ENCODE results near the gene TFEB.

The TFEB gene

DNA sequence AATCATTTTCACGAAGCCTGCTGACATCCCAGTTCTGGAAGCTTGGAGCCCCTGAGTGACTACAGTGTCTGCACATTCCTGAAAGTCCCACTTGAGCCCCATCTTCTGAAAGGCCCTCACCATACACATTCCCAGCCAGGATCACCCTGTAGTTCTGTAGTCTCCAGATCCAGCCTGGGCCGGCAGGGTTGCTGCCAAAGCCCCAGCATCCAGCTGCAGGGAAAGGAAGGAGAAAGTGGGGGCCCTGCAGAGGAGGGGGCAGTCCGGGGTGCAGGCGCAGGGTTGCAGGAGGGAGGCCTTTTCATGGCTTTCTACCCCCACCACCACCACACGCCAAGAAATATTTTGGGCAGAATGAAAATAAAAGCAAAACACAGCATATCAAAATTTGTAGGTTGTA is 71.1 kb downstream of the TFEB start:
- Mint-ChIP-seq H3K27ac (no peak overlapping the region), H3K9me3 (no peaks in the 10 kb centered on the region), H3K4me3 (no peak overlapping the region), H3K36me3 (ENCODE audit: low read depth) (no peaks in the 10 kb centered on the region), H3K4me1 (ENCODE audit: low read depth) (no peaks in the 10 kb centered on the region), H3K27me3 (peaks cover 23% of the 10 kb centered on the region)
- DNase-seq, result no peak

DNA sequence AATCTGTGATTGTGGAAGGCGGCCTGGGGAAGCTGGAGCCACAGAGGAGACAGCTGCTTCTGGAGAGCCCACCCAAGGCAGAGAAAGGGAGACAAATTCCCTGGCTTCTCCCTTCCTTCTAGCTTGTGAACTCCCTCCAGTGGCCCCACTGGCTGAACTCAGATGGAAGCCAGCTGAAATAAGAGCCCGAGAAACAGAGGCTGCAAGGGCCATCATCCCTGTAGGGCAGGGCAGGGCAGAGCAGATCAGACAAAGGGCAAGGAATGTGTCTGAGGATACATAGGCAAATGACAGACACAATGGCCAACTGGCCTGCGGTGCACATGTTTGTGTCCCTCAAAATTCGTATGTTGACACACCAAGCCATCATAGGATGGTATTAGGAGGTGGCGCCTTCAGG is 71.8 kb downstream of the TFEB start:
- no peak overlapping the region for H3K4me3 Mint-ChIP-seq
- H3K36me3 Mint-ChIP-seq (ENCODE audit: low read depth), result no peaks in the 10 kb centered on the region
- DNase-seq, result no peak
- H3K27me3 Mint-ChIP-seq, result peaks cover 28% of the 10 kb centered on the region
- H3K4me1 Mint-ChIP-seq (ENCODE audit: low read depth), result no peaks in the 10 kb centered on the region
- H3K27ac Mint-ChIP-seq, result no peak overlapping the region
- no peaks in the 10 kb centered on the region for H3K9me3 Mint-ChIP-seq

DNA sequence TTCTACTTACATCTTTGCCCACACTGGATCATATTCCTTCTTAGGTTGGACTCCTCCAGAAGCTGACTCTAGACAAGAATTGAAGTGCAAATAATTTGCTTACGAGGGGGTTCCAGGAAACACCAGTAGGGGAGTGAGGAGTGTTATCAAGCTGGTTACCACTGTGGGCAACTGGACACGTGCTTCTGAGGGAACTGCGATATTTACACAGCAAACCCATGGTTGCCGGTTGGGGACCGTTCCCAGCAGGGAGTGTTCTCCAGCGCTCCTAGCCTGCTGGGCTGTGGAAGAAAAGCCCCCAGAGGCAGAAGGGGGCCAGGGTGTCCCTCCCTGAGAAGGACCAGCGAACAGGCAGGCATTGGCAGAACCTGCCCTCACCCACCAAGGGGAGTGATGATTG is 75.5 kb downstream of the TFEB start:
- Mint-ChIP-seq H3K4me1 (ENCODE audit: low read depth) (no peaks in the 10 kb centered on the region), H3K27me3 (peaks cover 58% of the 10 kb centered on the region), H3K4me3 (no peak overlapping the region), H3K9me3 (no peaks in the 10 kb centered on the region), H3K27ac (no peak overlapping the region), H3K36me3 (ENCODE audit: low read depth) (no peaks in the 10 kb centered on the region)
- no peak for DNase-seq

DNA sequence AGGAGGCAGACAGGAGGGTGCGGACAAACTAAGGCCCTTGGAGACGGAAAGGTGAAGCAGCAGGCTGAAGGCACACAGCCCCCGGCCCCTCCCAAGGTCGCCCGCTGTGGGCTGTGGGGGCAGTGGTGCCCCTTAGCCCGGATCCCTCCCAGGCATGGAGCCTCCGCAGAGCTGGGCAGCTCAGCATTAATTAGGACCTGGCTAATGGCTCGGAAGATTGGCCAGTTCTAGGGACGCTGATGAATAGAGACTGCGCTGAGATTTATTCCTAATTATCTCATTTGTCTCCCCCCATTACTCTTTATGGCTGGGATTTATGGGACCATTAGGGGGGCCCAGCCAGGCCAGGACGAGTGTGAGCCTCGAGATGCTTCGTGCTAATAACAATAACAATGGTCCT is 76.8 kb downstream of the TFEB start:
- H3K27me3 Mint-ChIP-seq, result peaks cover 64% of the 10 kb centered on the region
- no peaks in the 10 kb centered on the region for H3K9me3 Mint-ChIP-seq

DNA sequence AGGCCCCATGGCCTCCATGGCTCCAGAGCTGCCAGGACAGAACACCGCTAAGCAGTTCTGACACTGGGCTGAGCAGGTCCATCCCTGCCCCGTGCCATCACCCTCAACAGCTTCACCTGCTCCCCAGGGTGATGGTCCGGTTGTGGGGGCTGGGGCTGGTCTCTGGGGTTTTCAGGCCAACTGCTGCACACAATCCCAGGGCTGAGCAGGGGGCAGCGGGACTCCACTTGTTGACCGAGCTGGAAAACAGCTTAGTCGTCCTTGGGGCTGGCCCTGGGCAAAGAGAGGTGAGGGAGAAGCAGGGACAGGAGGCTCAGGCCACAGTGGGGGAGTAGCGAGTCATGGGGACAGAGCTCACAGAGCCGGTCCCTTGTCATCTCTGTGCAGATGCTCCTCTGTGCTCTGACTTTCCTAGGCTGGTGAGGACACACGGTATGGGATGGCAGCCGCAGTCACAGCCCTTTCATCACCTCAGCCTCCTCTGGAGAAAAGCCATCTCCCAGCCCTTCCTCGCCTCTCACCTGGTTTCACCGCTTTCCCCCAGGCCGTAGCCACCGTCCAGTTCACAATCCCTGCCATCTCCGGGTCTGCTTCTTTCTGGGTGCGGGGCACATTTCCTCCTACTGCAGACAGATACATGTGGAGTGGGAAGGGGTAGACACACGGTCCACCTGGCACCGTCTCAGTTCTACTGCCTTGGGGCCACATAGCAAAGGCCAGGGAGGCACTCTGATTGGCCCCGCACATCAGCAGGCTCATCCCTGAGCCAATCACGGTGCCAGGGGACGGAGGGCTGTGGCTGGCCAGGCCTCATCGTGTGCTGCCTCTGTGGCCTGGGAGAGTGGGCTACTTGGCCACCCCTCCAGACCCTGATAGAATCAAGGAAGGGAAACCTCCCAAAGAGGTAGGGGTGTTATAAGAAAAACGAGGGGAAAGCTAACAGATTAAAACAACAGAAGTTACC is 78.0 kb downstream of the TFEB start:
- no peaks in the 10 kb centered on the region for H3K9me3 Mint-ChIP-seq
- no peak overlapping the region for H3K27ac Mint-ChIP-seq
- H3K4me3 Mint-ChIP-seq, result no peak overlapping the region
- no peak for DNase-seq
- H3K4me1 Mint-ChIP-seq (ENCODE audit: low read depth), result no peaks in the 10 kb centered on the region
- H3K27me3 Mint-ChIP-seq, result peaks cover 58% of the 10 kb centered on the region
- no peaks in the 10 kb centered on the region for H3K36me3 Mint-ChIP-seq (ENCODE audit: low read depth)

More for the DNA sequence above, 76.8 kb downstream of the TFEB start:
- Mint-ChIP-seq H3K27ac (no peak overlapping the region), H3K36me3 (ENCODE audit: low read depth) (no peaks in the 10 kb centered on the region), H3K4me1 (ENCODE audit: low read depth) (no peaks in the 10 kb centered on the region), H3K4me3 (no peak overlapping the region)
- no peak for DNase-seq

DNA sequence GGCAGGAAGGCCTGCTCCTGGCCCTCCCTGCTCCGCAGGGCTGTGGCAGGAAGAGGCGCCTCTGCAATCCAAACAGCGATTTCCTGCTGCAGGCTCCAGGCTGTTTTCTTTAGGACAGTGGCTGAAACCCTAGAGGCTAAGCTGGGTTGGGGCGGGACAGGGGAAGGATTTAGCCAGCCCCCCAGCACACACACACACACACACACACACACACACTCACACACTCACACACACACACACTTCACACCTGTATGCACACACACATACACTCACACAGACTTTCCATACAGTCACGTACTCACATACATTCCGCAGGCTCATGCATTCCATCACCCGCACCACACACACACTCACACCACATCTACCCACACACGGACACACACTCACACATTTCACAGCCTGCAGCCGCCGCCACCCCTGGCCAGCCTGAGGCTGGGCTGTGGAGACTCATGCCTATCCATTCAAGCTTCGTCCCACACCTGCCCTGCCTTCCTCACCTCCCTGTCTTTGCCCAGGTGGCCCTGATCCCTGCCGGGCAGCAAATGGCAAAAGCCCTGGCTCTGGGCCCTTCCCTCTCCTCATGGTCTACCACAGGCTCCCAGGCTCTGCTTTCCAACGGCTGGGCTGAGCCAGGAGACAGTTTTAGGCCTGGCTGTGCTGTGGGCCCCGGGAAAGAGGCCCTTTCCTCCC is 79.3 kb downstream of the TFEB start:
- H3K9me3 Mint-ChIP-seq, result no peaks in the 10 kb centered on the region
- DNase-seq, result no peak
- no peak overlapping the region for H3K4me3 Mint-ChIP-seq
- H3K4me1 Mint-ChIP-seq (ENCODE audit: low read depth), result no peaks in the 10 kb centered on the region
- no peaks in the 10 kb centered on the region for H3K36me3 Mint-ChIP-seq (ENCODE audit: low read depth)
- H3K27ac Mint-ChIP-seq, result no peak overlapping the region
- peaks cover 46% of the 10 kb centered on the region for H3K27me3 Mint-ChIP-seq

DNA sequence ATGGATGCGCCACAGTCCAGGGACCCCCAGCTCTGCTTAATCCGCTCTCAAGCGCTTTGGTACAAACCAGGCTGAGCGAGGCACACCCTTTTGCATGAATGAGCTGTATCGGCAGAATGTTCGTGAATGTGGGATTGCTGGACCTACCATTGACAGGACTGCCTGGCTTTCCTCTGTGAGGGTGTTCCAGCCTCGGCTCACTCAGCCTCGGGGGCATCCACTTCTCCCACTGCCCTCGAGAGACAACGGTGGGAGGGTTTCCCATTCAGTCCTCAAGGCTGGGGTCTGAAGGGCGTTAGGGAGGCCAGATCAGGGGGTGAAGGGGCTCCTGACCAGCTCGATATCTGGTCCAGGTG is 79.8 kb downstream of the TFEB start:
- Mint-ChIP-seq H3K4me1 (ENCODE audit: low read depth) (no peaks in the 10 kb centered on the region), H3K9me3 (no peaks in the 10 kb centered on the region), H3K27me3 (peaks cover 46% of the 10 kb centered on the region), H3K27ac (no peak overlapping the region), H3K4me3 (no peak overlapping the region), H3K36me3 (ENCODE audit: low read depth) (no peaks in the 10 kb centered on the region)
- DNase-seq, result no peak

DNA sequence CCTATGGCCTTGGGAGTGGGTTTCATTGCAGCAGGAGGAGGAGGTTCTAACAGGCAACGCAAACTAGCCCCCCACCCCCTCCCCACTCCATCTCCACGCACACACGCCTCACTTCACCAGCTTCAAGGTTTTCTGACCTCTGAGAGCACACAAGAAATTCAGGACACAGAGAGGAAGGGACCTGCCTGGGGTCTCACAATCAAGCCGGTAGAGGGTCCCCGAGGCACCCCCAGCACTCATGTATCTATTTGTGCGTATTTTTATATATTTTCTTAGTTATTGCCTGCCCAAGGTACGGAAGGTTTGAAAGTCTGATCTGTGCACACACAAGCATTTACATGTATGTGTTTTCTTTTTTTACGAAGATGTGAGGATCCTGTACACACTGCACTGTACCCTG is 80.2 kb downstream of the TFEB start:
- Mint-ChIP-seq H3K36me3 (ENCODE audit: low read depth) (no peaks in the 10 kb centered on the region), H3K9me3 (no peaks in the 10 kb centered on the region), H3K27me3 (peaks cover 46% of the 10 kb centered on the region), H3K4me1 (ENCODE audit: low read depth) (no peaks in the 10 kb centered on the region), H3K27ac (no peak overlapping the region), H3K4me3 (no peak overlapping the region)
- DNase-seq, result no peak

DNA sequence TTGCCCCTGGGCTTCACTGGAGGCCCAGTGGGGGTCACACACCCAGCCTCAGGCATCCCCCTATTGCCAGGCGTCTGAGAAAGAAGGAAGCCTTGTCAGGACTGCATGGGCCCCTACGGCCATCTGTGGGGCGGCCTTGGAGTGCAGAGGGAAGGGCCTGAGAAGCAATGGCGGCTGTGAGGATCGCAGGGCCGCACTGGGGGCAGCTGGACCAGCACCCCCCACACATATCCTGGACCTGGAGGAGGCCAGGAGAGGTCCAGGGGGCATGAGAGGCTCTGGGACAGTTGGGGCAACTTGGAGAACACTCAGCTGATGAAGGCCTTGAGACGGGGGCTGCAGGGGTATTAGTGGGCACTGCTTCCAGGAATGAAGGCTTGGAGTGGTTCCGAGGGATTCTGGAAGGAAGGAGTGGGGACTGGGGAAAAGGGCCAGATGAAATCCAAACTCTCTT is 80.7 kb downstream of the TFEB start:
- DNase-seq, result no peak
- no peaks in the 10 kb centered on the region for H3K9me3 Mint-ChIP-seq
- H3K36me3 Mint-ChIP-seq (ENCODE audit: low read depth), result no peaks in the 10 kb centered on the region
- H3K4me1 Mint-ChIP-seq (ENCODE audit: low read depth), result no peaks in the 10 kb centered on the region
- no peak overlapping the region for H3K27ac Mint-ChIP-seq
- H3K4me3 Mint-ChIP-seq, result no peak overlapping the region
- peaks cover 44% of the 10 kb centered on the region for H3K27me3 Mint-ChIP-seq

DNA sequence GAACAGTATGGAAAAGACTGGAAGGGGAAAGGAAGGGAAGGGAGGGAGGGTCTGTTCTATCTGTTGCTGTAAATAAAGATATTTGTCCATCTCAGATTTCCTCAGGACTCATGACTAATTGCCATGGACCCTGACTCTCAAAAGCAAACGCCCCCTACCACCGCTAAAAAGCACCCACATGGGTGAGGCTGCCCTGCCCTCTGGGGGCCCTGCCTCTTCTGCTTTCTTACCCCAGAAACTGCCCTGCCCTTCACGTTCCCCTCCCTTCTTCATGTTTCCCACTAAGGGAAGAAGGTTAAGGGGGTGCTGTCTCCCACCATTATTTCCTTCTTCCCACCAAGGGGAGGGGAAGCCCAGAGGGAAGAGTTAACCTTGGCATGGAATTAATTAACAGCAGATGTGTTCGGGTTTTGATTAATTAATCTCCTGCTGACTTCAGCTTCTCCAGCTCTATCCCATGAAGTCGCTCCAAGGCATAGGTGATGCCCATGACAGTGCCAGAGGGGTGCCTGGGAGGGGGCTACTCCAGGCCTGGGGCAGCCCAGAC is 81.2 kb downstream of the TFEB start:
- DNase-seq, result no peak
- Mint-ChIP-seq H3K36me3 (ENCODE audit: low read depth) (no peaks in the 10 kb centered on the region), H3K27me3 (peaks cover 43% of the 10 kb centered on the region), H3K27ac (no peak overlapping the region), H3K4me3 (no peak overlapping the region), H3K9me3 (no peaks in the 10 kb centered on the region), H3K4me1 (ENCODE audit: low read depth) (no peaks in the 10 kb centered on the region)

DNA sequence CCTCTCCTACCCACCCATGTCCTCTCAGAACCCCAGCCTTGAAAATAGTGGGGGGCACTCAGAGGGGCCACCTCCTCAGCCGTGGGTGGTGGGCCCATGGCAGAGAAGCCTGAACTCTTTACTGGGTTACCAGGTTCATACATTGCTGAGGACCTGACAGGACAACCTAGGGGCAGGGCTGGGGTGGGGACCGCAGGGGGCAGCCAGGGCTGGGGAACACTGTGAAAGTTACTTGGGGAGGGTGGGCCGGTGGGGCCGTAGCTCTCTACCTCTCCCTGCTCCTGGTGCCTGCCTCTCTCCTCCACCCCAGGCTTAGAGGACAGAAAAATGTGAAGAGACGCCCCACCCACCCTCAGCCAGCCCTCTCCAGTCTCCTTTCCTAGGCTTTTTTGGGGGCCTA is 81.7 kb downstream of the TFEB start:
- H3K9me3 Mint-ChIP-seq, result no peaks in the 10 kb centered on the region
- H3K36me3 Mint-ChIP-seq (ENCODE audit: low read depth), result no peaks in the 10 kb centered on the region
- H3K4me1 Mint-ChIP-seq (ENCODE audit: low read depth), result no peaks in the 10 kb centered on the region
- no peak for DNase-seq
- no peak overlapping the region for H3K4me3 Mint-ChIP-seq
- peaks cover 38% of the 10 kb centered on the region for H3K27me3 Mint-ChIP-seq
- H3K27ac Mint-ChIP-seq, result no peak overlapping the region

DNA sequence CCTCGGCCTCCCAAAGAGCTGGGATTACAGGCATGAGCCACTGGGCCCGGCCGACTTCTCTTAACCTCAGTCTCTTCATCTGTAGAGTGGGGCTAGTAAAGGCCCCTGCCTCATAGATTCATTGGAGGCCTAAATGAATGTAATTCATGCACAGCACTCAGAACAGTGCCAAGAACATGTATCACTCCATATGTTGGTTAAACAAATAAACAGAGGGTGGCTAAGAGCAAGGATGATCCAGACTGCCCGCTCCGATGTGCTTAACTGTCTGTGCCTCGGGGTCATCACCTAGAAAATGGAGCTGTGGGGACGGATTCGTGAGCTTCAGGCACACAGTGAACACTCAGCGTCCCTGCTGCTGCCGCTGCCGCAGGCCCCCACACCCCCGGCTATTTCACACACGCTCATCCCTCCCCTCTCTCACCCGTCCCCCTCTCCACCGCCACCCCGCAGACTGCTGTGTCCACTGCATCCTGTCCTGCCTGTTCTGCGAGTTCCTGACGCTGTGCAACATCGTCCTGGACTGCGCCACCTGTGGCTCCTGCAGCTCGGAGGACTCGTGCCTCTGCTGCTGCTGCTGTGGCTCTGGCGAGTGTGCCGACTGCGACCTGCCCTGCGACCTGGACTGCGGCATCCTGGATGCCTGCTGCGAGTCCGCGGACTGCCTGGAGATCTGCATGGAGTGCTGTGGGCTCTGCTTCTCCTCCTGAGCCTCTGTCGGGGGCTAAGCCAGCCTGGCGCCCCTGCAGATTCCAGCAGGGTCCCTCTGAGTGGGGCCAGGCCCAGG is 82.3 kb downstream of the TFEB start:
- H3K4me3 Mint-ChIP-seq, result no peak overlapping the region
- no peak for DNase-seq
- no peaks in the 10 kb centered on the region for H3K9me3 Mint-ChIP-seq
- no peaks in the 10 kb centered on the region for H3K4me1 Mint-ChIP-seq (ENCODE audit: low read depth)
- peaks cover 34% of the 10 kb centered on the region for H3K27me3 Mint-ChIP-seq
- H3K36me3 Mint-ChIP-seq (ENCODE audit: low read depth), result no peaks in the 10 kb centered on the region
- H3K27ac Mint-ChIP-seq, result no peak overlapping the region

DNA sequence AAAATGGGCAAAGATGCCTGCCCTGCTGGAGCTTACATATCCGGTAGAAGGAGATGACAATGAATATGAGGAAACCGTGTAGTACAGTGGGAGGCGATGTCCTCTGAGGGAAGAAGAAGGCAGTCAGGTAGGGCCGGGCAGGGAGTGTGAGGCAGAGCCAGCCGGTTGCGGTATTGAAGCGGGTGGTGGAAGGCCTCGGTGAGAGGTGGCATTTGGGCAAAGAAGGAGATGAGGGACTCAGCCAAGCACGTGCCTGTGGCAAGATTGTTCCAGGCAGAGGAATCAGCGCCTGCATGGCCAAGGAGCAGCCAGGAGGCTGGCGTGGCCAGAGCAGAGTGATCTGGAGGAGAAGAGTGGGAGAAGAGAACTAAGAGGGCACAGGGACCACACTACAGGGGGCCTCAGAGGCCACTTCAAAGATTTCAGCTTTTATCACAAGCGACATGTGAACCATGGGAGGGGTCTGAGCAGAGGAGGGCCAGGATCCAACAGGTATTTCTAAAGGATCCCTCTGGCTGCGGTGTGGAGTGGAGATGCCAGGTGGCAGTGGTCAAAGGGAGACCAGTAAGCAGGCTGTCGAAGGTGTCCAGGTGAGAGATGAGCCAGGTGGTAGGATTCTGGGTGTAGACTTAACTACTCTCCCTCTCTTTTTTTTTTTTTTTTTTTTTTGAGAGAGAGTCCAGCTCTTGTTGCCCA is 83.3 kb downstream of the TFEB start:
- H3K27me3 Mint-ChIP-seq, result peaks cover 24% of the 10 kb centered on the region
- no peaks in the 10 kb centered on the region for H3K9me3 Mint-ChIP-seq
- no peak overlapping the region for H3K4me3 Mint-ChIP-seq
- H3K36me3 Mint-ChIP-seq (ENCODE audit: low read depth), result no peaks in the 10 kb centered on the region
- H3K27ac Mint-ChIP-seq, result no peak overlapping the region
- no peaks in the 10 kb centered on the region for H3K4me1 Mint-ChIP-seq (ENCODE audit: low read depth)
- DNase-seq, result no peak

Measured in activated T-cell treated with anti-CD3 and anti-CD28 coated beads, Interleukin-2, amount 50 U/mL, for 24 hours (primary cell).